Mononuclear cell (primary cell): Measurements from ENCODE around the gene NECTIN1. TPM values are rescaled to one million over a fixed set of nuclear protein-coding genes. Genes with fewer than 3 reads are reported as not detected.

Source experiments
- H3K27me3 ChIP-seq: 2 replicates; pipeline ENCODE4 v1.6.0; 2011; ENCODE audit warnings: low read length, control low read depth; ENCODE audit not compliant: insufficient read depth
- H3K4me1 ChIP-seq: 2 replicates; pipeline ENCODE4 v1.5.1; 2011; ENCODE audit warnings: mild to moderate bottlenecking, low read length, control low read depth; ENCODE audit not compliant: insufficient read depth
- H3K4me3 ChIP-seq: 2 replicates; pipeline ENCODE4 v1.5.1; 2011; ENCODE audit warnings: mild to moderate bottlenecking, low read length, moderate library complexity
- H3K9me3 ChIP-seq: 2 replicates; pipeline ENCODE4 v1.5.1; 2011; ENCODE audit warnings: low read depth, mild to moderate bottlenecking, control low read depth, low read length
- total RNA-seq: library from RNA; depleted of rRNA; stranded (reverse); fragments of >200 nt; gene quantifications from one replicate; pipeline ENCODE4 v1.2.3, GENCODE V29; 2012

Gene NECTIN1
- total RNA-seq, 1 donor = 2.0 TPM

GRCh38 chr11:119688356-119688755 lies 40.6 kb downstream of the NECTIN1 start:
- no peaks in the 10 kb centered on the region for H3K27me3 ChIP-seq
- no peak overlapping the region for H3K4me3 ChIP-seq
- no peaks in the 10 kb centered on the region for H3K9me3 ChIP-seq
- H3K4me1 ChIP-seq = peaks cover 44% of the 10 kb centered on the region

GRCh38 chr11:119687373-119688046 lies 41.5 kb downstream of the NECTIN1 start:
- H3K9me3 ChIP-seq = no peaks in the 10 kb centered on the region
- H3K27me3 ChIP-seq = no peaks in the 10 kb centered on the region
- H3K4me1 ChIP-seq = peaks cover 44% of the 10 kb centered on the region
- H3K4me3 ChIP-seq = no peak overlapping the region

DNA sequence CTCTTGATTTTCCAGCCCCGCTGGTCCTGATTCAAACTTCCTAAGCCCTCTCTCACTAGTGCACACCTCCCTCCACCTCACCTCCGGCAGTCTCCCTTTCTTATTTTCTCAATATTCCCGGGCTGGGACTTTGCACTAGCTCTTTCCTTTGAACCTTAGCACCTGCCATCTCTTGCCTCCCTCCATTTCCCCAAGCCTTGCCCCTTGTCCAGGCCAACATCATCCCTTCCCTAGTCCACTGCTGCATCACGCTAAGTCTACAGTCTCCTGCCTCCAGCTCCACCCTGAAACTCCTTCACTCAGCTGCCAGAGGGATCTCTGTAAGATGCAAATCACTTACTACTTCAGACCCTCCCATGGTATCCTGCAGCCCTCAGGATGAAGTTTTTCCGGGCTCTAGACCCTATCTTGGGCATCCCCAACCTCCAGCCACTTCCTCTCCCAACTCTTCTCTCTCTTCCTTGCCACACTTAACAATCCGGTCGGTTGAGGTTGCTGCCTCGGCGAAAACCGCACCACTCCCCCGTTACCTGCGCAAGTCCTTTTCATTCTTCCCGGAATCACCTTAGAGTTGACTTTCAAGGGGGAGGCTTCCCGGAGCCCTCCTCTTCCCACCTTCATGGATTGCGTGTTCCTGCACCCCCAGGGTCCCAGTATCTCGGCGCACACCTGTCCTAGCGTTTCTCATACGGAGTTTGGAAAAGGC lies 42.7 kb downstream of the NECTIN1 start:
- H3K4me3 ChIP-seq = no peak overlapping the region
- H3K27me3 ChIP-seq = no peaks in the 10 kb centered on the region
- H3K4me1 ChIP-seq = peaks cover 47% of the 10 kb centered on the region
- no peaks in the 10 kb centered on the region for H3K9me3 ChIP-seq

DNA sequence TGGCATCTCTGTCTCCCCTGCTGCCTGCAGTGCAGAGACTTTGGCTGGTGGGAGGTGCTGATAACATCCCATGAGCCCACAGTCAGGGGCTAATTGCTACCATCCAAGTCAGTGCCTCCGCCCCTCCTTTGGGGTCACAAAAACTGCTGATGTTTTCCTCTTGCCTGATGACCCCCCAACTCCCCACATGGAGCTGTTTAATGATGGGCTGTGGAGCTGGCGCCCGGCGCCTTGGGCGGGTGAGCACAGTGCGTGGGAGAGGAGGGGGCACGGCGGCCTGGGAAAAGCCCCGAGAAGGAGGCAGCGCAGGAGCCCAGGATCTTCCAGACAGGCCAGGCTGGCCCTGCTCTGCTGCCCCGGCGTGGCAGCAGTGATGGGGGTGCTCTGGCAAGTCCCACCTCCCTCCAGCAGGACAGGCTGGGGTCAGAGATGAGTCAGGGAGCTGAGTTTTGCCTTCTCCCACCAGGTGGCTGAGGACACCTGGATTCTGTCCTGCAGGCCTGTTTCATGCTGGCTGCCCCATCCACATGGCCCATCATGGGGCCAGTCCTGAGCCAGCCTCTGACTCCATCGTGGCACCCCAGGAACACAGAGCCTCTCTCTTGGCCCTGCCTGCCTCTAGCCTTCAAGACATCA lies 43.8 kb downstream of the NECTIN1 start:
- H3K4me1 ChIP-seq = peaks cover 48% of the 10 kb centered on the region
- H3K27me3 ChIP-seq = no peaks in the 10 kb centered on the region
- no peak overlapping the region for H3K4me3 ChIP-seq
- H3K9me3 ChIP-seq = no peaks in the 10 kb centered on the region

DNA sequence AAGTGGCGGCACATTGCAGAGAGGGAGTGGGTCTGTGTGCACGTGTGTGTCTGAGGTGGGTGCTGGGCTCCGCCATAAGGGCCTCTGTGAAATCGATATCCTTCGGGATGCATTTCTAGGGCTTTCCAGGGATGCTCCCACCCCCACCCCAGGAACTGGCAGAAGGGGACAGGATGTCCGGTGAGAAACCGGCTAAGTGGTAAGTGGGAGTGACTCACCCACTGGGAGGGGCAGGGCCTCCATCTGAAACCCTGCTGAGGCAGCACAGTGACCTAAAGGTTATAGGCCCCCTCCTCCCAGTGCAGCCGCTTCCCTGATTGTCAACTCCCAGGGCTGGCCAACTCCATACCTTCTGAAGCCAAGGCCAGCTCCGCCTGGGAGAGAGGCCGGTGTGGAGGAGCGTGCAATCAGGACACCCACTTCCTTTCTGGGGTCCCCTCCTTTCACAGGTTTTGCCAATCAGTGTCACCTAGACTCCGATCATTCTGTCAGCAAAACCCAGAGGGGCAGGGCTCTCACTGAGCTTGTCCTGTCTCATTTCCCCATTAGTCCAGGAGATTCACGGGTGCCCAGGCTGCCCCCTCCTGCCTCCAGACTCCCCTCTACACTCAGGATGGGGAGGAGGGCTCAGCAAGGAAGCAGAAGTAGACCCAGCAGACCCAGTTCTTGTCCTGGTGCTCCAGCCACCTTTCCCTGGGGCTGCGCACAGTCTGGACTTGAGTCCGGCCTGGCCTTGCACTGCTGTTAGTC lies 44.5 kb downstream of the NECTIN1 start:
- Histone ChIP-seq H3K4me1 (peaks cover 49% of the 10 kb centered on the region), H3K27me3 (no peaks in the 10 kb centered on the region), H3K9me3 (no peaks in the 10 kb centered on the region), H3K4me3 (no peak overlapping the region)

GRCh38 chr11:119683783-119684182 lies 45.2 kb downstream of the NECTIN1 start:
- no peak overlapping the region for H3K4me3 ChIP-seq
- peaks cover 49% of the 10 kb centered on the region for H3K4me1 ChIP-seq
- no peaks in the 10 kb centered on the region for H3K27me3 ChIP-seq
- H3K9me3 ChIP-seq = no peaks in the 10 kb centered on the region

DNA sequence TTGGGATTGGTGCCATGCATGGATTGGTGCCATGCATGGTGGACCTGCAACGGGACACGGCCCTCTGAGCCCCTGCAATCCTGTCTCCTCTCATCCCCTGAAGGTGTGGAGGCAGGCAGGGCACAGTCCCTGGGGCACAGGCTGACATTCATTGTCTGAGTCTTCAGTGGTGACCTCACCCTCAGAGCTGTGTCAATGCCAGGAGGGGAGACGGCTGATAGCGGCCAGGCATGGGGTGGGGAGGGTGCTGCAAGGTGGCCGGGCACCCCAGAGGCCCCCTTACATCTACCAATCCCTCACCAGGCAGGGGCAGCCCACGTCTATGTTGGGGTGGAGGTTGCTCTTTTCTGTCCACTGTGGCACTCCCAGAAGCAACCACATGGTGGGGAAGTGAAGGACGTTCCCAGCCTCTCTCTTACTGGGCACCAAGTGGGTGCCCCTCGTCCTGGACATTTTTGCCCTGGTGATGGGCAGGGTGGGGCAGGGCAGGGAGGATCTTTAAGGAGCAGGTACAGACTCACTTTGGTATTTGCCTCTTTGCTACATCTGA lies 47.6 kb downstream of the NECTIN1 start:
- Histone ChIP-seq H3K4me3 (no peak overlapping the region), H3K4me1 (peaks cover 35% of the 10 kb centered on the region), H3K9me3 (no peaks in the 10 kb centered on the region), H3K27me3 (no peaks in the 10 kb centered on the region)

DNA sequence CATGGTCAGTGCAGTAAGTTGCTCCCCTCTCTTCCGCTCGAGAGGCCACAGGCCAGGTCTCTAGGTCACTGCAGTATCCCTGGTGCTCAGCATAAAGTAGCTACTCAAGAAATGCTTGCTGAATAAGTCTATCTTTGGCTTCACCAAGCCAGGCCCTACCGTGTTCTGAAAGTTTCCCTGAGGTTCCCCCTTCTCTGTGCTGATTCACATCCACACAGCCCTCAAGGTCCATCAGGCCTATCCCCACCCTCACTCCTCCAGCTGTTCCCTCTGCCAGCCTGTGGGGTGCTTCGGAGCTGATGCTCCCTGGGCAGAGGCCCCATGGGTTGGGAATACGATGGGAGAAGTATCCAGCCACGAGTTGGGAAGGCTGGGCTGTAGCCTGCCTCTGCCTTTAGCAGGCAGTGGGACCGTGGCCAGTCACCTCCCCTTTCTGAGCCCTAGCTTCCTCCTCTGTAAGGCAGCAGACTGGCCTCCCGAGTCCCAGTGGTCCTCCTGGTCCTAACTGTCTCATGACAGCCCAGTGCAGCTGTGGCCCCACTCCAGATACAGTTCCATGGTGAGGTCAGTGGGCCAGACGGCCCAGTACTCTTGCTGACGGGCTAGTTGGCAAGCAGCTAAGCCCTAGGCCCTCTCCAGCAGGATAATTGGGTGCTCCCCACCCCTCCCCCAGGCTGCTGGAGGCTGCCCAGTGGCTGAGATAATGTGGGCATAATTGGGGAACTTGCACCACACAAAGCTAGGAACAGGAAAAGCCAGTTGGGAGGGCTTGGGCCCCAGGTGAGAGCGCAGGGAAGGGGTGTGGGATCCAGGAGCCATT lies 48.2 kb downstream of the NECTIN1 start:
- Histone ChIP-seq H3K27me3 (no peaks in the 10 kb centered on the region), H3K9me3 (no peaks in the 10 kb centered on the region), H3K4me3 (no peak overlapping the region), H3K4me1 (peaks cover 35% of the 10 kb centered on the region)

- Histone ChIP-seq H3K4me3 (no peak overlapping the region), H3K9me3 (no peaks in the 10 kb centered on the region), H3K4me1 (peaks cover 30% of the 10 kb centered on the region), H3K27me3 (no peaks in the 10 kb centered on the region)
Measured at GRCh38 chr11:119679346-119679745, 49.7 kb downstream of the NECTIN1 start.

DNA sequence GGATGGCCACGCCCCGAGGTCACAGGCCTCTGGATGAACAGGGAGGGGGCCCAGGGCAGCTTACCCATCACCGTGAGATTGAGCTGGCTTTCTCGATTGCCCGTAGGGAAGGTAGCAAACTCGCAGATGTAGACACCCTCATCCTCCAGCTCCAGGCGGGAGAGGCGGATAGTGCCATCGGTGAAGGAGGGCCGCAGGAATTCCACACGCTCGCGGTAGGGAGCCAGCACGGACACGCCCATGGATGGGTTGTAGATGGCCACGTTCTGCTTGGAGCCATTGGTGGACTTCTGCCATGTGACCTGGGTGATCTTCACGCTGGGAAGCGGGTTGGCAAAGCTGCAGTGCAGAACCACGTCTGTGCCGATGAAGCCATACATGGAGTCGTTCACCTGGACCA lies 50.6 kb downstream of the NECTIN1 start:
- Histone ChIP-seq H3K4me1 (peaks cover 32% of the 10 kb centered on the region), H3K27me3 (no peaks in the 10 kb centered on the region), H3K4me3 (no peak overlapping the region), H3K9me3 (no peaks in the 10 kb centered on the region)

- H3K4me3 ChIP-seq = no peak overlapping the region
- peaks cover 37% of the 10 kb centered on the region for H3K4me1 ChIP-seq
- no peaks in the 10 kb centered on the region for H3K9me3 ChIP-seq
- no peaks in the 10 kb centered on the region for H3K27me3 ChIP-seq
Measured at GRCh38 chr11:119677840-119678239, 51.2 kb downstream of the NECTIN1 start.

DNA sequence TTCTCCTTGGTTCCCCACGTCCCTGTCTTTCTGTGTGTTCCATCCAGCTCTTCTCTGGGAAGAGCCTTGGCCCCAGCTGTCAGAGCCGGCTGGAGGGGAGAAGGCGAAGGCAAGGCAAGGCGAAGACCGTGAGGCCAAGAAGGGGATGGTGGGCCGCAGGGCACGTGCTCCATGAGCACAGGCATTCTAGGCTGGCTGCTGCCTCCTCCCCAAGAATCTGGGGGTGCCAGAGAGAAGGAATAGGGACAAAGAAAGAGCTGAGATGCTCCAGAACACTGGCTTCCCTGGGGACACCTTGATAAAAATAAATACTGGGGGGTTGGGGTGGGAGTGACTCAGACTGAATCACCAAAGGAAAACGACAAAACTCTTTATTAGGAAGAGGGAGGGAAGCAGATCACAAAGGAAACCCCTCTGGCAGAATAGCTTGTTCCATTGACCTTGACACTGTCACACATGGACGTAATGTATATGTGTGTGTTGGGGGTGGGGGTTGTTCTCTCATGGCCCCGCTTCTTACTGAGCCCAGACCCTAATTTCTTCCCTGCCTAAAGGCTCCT lies 52.5 kb downstream of the NECTIN1 start:
- no peak overlapping the region for H3K4me3 ChIP-seq
- peaks cover 38% of the 10 kb centered on the region for H3K4me1 ChIP-seq
- H3K27me3 ChIP-seq = no peaks in the 10 kb centered on the region
- no peaks in the 10 kb centered on the region for H3K9me3 ChIP-seq

GRCh38 chr11:119673759-119674336 lies 55.2 kb downstream of the NECTIN1 start:
- no peak overlapping the region for H3K4me3 ChIP-seq
- peaks cover 23% of the 10 kb centered on the region for H3K4me1 ChIP-seq
- H3K9me3 ChIP-seq = no peaks in the 10 kb centered on the region
- H3K27me3 ChIP-seq = no peaks in the 10 kb centered on the region
